SU-DHL-6 (cell line): ENCODE data around the gene RBM33.

Experiments used
- H2AFZ ChIP-seq: fragments of 200-600 bp; sonication (generic); 2 replicates; pipeline ENCODE4 v1.6.1; 2014; ENCODE audit warnings: low read depth, mild to moderate bottlenecking, moderate library complexity, mixed read lengths, antibody characterized with exemption, low read length; ENCODE audit not compliant: severe bottlenecking
- H3F3A ChIP-seq: fragments of 200-600 bp; shearing (Covaris generic); 2 replicates; pipeline ENCODE4 v1.6.0; 2016; ENCODE audit warnings: antibody characterized with exemption, mild to moderate bottlenecking; ENCODE audit not compliant: insufficient read depth
- H3K27ac ChIP-seq: fragments of 200-600 bp; sonication (generic); 2 replicates; pipeline ENCODE4 v1.5.1; 2016; ENCODE audit warnings: low read depth, mild to moderate bottlenecking, low read length, moderate library complexity, mixed read lengths
- H3K27me3 ChIP-seq: fragments of 200-600 bp; sonication (generic), shearing (Covaris generic); 2 replicates; pipeline ENCODE4 v1.6.0; 2014; ENCODE audit warnings: mild to moderate bottlenecking, low read length
- H3K36me3 ChIP-seq: fragments of 200-600 bp; sonication (generic); 2 replicates; pipeline ENCODE4 v1.6.1; 2014; ENCODE audit warnings: mild to moderate bottlenecking, low read length, mixed read lengths
- H3K4me2 ChIP-seq: fragments of 300-600, 200-600 bp; shearing (Covaris generic), sonication (generic); 2 replicates; pipeline ENCODE4 v1.6.0; 2014; ENCODE audit warnings: low read length, low read depth, mild to moderate bottlenecking; ENCODE audit not compliant: poor library complexity, severe bottlenecking
- H3K4me3 ChIP-seq: fragments of 200-600 bp; sonication (generic); 2 replicates; pipeline ENCODE4 v1.5.1; 2014; ENCODE audit warnings: antibody characterized with exemption, low read length, mild to moderate bottlenecking, mixed read lengths; ENCODE audit not compliant: insufficient read depth, poor library complexity, severe bottlenecking
- H3K79me2 ChIP-seq: fragments of 200-600 bp; sonication (generic); 2 replicates; pipeline ENCODE4 v1.6.1; 2014; ENCODE audit warnings: mild to moderate bottlenecking, low read length, moderate library complexity; ENCODE audit not compliant: insufficient read depth
- H3K9ac ChIP-seq: fragments of 200-600 bp; sonication (generic); 2 replicates; pipeline ENCODE4 v1.7.0; 2014; ENCODE audit warnings: mild to moderate bottlenecking, low read length
- H3K9me2 ChIP-seq: fragments of 200-600 bp; sonication (generic); replicated peaks from 2 replicates; pipeline ENCODE4 v1.6.1; 2014; ENCODE audit warnings: low read length; ENCODE audit not compliant: insufficient read depth
- H3K9me3 ChIP-seq: fragments of 200-600 bp; sonication (generic); 2 replicates; pipeline ENCODE4 v1.6.1; 2014; ENCODE audit warnings: low read length, mixed read lengths; ENCODE audit not compliant: insufficient read depth
- H4K20me1 ChIP-seq: fragments of 200-600 bp; sonication (generic); 2 replicates; pipeline ENCODE4 v1.6.1; 2014; ENCODE audit warnings: low read depth, mild to moderate bottlenecking, antibody characterized with exemption, low read length, moderate library complexity, mixed read lengths
- EZH2phosphoT487 ChIP-seq: fragments of 200-600 bp; sonication (generic), shearing (Covaris generic); conservative IDR thresholded peaks from 2 replicates; pipeline ENCODE4 v1.6.1; 2018; ENCODE audit warnings: mild to moderate bottlenecking, antibody characterized with exemption, low read length, moderate library complexity, mixed read lengths
- TF ChIP-seq, protein P1 (sequence below): fragments of 200-600 bp; sonication (generic); IDR thresholded peaks from one replicate; pipeline ENCODE4 v1.5.1; 2017; ENCODE audit warnings: antibody characterized with exemption, mild to moderate bottlenecking, low read length, moderate library complexity; ENCODE audit not compliant: insufficient read depth, poor library complexity, severe bottlenecking

Gene RBM33

DNA sequence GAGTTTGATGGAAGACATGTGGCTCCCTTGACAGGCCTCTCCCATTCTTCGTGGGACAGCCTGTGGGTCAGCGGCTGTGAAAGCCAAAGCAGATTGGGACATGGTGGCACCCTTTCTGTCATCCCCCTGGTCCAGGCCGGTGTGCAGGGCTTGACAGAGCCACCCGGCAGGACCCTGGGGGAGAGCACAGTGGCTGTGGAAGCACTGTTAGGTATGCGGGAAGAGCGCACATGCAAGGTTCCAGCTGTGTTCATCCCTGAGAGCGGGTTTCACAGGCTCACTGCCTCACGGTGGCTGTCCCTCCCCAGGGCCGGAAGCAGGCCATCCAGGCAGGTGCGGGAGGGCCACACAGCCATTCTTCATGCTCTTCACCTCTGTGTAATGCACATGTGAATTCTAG, 138.0 kb downstream of the RBM33 start:
- Histone ChIP-seq H3K9ac (no peak overlapping the region), H3K9me3 (no peaks in the 10 kb centered on the region), H3K79me2 (no peaks in the 10 kb centered on the region), H3K36me3 (no peaks in the 10 kb centered on the region; the same call in 1 of the 2 replicates), H3K9me2 (no peaks in the 10 kb centered on the region), H3K27me3 (no peaks in the 10 kb centered on the region), H2AFZ (no peak overlapping the region), H3K27ac (no peak overlapping the region), H3K4me2 (no peak overlapping the region), H3F3A (no peaks in the 10 kb centered on the region), H4K20me1 (no peaks in the 10 kb centered on the region; the same call in 1 of the 2 replicates), H3K4me3 (no peak overlapping the region)
- TF ChIP-seq EZH2phosphoT487 = no peak
- TF ChIP-seq, protein P1, sequence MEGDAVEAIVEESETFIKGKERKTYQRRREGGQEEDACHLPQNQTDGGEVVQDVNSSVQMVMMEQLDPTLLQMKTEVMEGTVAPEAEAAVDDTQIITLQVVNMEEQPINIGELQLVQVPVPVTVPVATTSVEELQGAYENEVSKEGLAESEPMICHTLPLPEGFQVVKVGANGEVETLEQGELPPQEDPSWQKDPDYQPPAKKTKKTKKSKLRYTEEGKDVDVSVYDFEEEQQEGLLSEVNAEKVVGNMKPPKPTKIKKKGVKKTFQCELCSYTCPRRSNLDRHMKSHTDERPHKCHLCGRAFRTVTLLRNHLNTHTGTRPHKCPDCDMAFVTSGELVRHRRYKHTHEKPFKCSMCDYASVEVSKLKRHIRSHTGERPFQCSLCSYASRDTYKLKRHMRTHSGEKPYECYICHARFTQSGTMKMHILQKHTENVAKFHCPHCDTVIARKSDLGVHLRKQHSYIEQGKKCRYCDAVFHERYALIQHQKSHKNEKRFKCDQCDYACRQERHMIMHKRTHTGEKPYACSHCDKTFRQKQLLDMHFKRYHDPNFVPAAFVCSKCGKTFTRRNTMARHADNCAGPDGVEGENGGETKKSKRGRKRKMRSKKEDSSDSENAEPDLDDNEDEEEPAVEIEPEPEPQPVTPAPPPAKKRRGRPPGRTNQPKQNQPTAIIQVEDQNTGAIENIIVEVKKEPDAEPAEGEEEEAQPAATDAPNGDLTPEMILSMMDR = no peak

DNA sequence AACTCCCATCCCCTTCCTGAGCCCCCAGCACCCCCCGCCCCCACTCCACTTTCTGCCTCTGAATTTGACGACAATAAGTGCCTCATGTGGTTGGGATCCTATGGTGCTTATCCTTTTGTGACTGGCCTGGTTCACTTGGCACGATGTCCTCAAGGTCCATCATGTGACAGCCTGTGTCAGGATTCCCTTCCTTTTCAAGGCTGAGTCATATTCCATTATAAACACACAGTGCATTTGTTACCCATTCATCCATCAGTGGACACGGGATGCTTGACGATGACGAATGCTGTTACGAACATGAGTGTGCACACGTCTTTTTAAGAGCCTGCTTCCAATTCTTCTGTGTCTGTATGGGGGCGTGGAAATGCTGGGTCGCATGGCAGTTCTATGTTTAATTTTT, 141.1 kb downstream of the RBM33 start:
- Histone ChIP-seq H3K79me2 (no peaks in the 10 kb centered on the region), H3K4me2 (no peak overlapping the region)

DNA sequence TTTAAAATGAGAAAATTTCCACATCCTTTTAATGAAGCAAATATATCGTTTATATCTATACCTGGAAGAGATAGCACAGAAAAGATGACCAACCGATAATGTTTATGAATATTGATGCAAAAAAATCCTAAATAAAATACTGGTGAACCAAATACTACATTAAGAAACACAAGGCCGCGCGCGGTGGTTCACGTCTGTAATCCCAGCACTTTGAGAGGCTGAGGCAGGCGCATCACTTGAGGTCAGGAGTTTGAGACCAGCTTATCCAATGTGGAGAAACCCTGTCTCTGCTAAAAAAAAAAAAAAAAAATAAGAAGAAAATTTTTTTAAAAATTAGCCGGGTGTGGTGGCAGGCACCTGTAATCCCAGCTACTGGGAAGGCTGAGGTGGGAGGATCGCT, 142.0 kb downstream of the RBM33 start:
- Histone ChIP-seq H3K9me3 (no peaks in the 10 kb centered on the region), H3F3A (no peaks in the 10 kb centered on the region), H4K20me1 (no peaks in the 10 kb centered on the region), H3K4me2 (no peak overlapping the region), H3K4me3 (no peak overlapping the region), H3K27me3 (no peaks in the 10 kb centered on the region), H3K9me2 (no peaks in the 10 kb centered on the region), H3K9ac (no peak overlapping the region), H3K79me2 (no peaks in the 10 kb centered on the region), H3K36me3 (no peaks in the 10 kb centered on the region), H2AFZ (no peak overlapping the region), H3K27ac (no peak overlapping the region)
- TF ChIP-seq EZH2phosphoT487 = no peak
- TF ChIP-seq, protein P1 = no peak

More for the DNA sequence above, 141.1 kb downstream of the RBM33 start:
- H2AFZ ChIP-seq = no peak overlapping the region
- no peaks in the 10 kb centered on the region for H3K9me3 ChIP-seq
- H3K9ac ChIP-seq = no peak overlapping the region
- no peaks in the 10 kb centered on the region for H3K9me2 ChIP-seq
- TF ChIP-seq, protein P1 = no peak
- TF ChIP-seq EZH2phosphoT487 = no peak
- H4K20me1 ChIP-seq = no peaks in the 10 kb centered on the region
- no peaks in the 10 kb centered on the region for H3K36me3 ChIP-seq
- no peak overlapping the region for H3K4me3 ChIP-seq
- no peaks in the 10 kb centered on the region for H3K27me3 ChIP-seq
- H3K27ac ChIP-seq = no peak overlapping the region
- H3F3A ChIP-seq = no peaks in the 10 kb centered on the region
